ENCODE data around the gene NAA11.
"Not testable (repeated sequence)": the region's sequence is repeated elsewhere in the genome, so short reads cannot be mapped to it uniquely, and the experiment has no call there.

The NAA11 gene

GRCh38 chr4:79306795-79307194 lies 19.1 kb downstream of the NAA11 start:
- no peak for DNase-seq

DNA sequence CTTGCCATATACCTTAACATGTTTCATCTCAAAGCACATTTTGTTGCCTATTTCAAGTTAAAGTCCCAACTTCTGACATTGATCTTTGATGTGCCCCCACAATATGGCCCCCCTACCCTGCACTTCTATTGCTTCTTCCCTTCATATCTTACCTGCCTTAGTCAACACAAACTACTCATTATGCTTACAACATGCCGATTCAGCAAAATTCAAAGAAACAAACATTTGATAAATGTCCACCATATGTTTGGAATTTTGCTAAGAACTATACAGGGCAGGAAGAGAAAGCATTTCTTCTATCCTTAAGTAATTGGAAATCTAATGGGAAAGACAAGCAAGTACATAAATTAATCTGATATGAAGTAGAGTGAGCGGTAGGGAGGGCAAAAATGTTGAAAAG lies 25.6 kb downstream of the NAA11 start:
- no peak for DNase-seq

GRCh38 chr4:79298484-79298883 lies 27.4 kb downstream of the NAA11 start:
- DNase-seq: no peak

DNA sequence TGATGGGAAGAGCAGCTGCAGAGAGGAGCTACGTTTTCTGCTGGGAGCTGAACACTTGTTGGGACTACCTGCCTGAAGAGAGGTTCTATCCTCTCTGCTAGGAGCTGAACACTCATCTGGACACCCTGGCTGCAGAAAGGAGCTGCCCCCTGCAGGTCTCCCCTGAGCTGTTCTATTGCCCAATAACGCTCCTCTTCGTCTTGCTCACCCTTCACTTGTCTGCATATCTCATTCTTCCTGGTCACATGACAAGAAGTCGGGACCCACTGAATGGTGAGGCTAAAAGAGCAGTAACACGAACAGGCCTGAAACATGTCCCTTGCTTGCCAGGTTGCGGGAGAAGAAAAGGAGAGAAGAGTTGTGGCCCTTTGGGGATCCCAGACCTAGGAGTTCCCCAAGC lies 27.8 kb downstream of the NAA11 start:
- no peak for DNase-seq

GRCh38 chr4:79297479-79297878 lies 28.4 kb downstream of the NAA11 start:
- DNase-seq: no peak

DNA sequence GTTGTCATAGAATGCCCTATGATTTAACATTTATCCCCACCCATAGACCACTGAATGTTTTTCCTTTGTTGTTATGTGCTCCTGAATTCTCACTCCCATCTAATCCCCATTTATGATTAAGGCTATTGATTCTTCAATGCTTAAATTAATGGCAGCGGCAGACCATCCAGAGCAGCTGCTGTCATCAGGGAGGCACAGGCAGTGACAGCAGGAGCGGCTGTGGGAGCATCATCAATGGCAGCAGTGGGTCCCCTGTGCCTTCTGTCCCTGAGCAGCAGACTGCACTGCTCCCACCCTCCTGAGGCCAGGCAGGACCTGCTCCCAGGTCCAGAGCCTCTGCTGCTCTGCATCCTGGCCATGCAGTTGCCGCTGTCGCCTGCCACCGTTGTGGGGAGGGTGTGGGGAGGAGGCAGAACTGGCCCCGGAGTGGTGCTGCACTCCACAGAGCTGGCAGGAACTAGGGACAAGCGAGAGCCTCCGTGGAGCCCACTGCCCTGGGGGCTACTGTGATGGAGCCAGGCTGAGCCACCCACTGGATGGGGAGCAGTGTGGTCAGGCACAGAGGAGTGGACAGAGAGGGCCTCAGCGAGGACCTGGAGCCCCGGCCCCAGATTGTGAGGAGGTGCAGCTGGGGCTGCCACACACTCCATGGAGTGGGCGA lies 29.0 kb downstream of the NAA11 start:
- DNase-seq: no peak

- no peak for DNase-seq
Observed at GRCh38 chr4:79295086-79295485, 30.8 kb downstream of the NAA11 start.

DNA sequence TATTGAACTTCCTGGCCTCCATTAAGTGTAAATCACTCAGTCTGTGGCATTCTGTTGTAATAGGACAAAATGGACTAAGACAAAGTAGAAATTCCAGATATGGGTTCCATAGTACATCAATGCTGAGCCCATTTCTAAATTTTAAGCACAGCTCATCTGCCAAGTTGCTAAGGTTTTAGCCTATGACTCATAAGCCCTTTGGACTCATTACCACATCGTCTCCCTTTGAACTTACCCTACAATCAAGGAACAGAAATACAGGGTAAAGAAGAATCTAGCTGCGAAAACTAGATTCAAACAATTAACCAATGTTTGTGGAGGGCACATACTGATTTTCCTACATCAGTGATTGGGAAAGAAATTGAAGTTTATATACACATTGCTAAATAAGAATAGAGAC lies 31.8 kb downstream of the NAA11 start:
- DNase-seq: no peak

- no peak for DNase-seq
Observed at GRCh38 chr4:79292008-79292407, 33.9 kb downstream of the NAA11 start.

- DNase-seq: no peak
Observed at GRCh38 chr4:79290376-79290775, 35.5 kb downstream of the NAA11 start.

GRCh38 chr4:79288185-79288584 lies 37.7 kb downstream of the NAA11 start:
- DNase-seq: no peak

GRCh38 chr4:79287718-79288117 lies 38.1 kb downstream of the NAA11 start:
- no peak for DNase-seq

DNA sequence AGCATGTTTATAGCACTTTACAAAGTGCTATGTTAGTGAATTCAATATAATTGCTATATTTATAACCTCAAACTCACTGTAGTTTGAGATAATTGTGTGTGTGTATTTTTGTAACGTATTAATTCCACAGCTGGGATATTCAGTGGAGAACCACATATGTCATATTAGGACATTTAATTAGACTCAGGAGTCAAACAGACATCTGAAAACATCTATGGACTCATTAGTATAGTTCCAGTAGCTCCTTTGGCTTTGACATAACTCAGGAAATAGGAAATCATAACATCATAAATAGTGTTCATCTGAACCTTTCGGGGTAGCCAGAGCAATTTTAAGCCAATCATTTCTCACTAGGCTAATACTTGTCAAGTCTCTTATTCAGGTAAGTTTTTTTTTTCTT lies 38.8 kb downstream of the NAA11 start:
- DNase-seq: no peak

GRCh38 chr4:79281566-79282359 lies 44.1 kb downstream of the NAA11 start:
- DNase-seq: no peak

GRCh38 chr4:79277467-79277866 lies 48.4 kb downstream of the NAA11 start:
- DNase-seq: not testable (repeated sequence)

DNA sequence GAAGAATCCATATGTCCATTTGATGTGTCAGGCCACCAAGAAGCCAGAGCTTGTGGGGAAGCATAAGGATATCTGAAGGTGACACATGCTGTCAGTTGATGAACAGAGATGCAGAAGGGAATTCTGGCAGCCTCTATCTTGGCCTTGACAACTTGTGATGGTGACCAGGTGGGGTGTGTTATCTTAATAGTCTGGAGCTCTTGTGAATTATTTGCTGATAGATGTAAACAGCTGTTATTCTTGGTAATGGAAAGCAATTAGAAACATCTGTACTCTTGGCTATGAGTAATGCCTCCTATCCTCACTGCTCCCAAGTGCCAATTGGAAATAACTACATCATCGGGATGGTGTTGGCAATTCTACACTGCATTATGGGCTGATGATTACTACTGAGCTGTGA lies 51.9 kb downstream of the NAA11 start:
- no peak for DNase-seq

DNA sequence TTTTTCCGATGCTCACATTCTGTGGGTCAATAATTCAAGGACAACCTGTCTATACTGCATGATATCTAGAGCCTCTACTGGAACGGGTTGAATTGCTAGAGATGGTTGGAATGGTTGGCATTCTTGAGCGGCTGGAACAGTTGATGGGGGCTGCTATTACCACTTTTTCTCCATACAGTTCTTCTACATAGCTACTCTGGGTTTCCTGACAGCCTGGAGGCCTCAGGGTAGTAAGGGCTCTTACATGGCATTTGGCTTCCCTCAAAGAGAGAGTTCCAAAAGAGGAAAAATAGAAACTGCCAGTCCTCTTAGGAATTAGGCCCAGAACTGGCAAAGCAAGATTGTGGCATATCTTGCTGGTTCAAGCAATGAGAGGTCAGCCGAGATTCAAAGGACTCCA lies 53.1 kb downstream of the NAA11 start:
- DNase-seq: no peak

- DNase-seq: no peak
Observed at GRCh38 chr4:79272126-79272525, 53.7 kb downstream of the NAA11 start.

GRCh38 chr4:79267671-79268070 lies 58.2 kb downstream of the NAA11 start:
- no peak for DNase-seq
